HG02970 (cell line): ENCODE measurements around the gene CEP83.

Experiments
- ATAC-seq: cut with Tn5 transposase; IDR thresholded peaks from one replicate; pipeline ENCODE4 v1.9.1; 2021; ENCODE audit warnings: mild to moderate bottlenecking, moderate library complexity, moderate number of reproducible peaks; ENCODE audit not compliant: unreplicated experiment, low FRiP score

CEP83 gene

GRCh38 chr12:94273272-94273671 is 186.4 kb downstream of the CEP83 start:
- ATAC-seq, result no peak

- ATAC-seq, result no peak
Observed at GRCh38 chr12:94272280-94272679, 187.4 kb downstream of the CEP83 start.

- no peak for ATAC-seq
Observed at GRCh38 chr12:94271351-94271750, 188.3 kb downstream of the CEP83 start.

GRCh38 chr12:94269316-94269999 is 190.2 kb downstream of the CEP83 start:
- no peak for ATAC-seq

GRCh38 chr12:94267921-94268471 is 191.7 kb downstream of the CEP83 start:
- ATAC-seq, result no peak

- ATAC-seq, result no peak
Observed at GRCh38 chr12:94267537-94267872, 192.2 kb downstream of the CEP83 start.

- ATAC-seq, result no peak
Observed at GRCh38 chr12:94266796-94267536, 192.7 kb downstream of the CEP83 start.

GRCh38 chr12:94265966-94266745 is 193.5 kb downstream of the CEP83 start:
- no peak for ATAC-seq

GRCh38 chr12:94265539-94265938 is 194.1 kb downstream of the CEP83 start:
- no peak for ATAC-seq

- ATAC-seq, result no peak
Observed at GRCh38 chr12:94264736-94265485, 194.8 kb downstream of the CEP83 start.

- ATAC-seq, result no peak
Observed at GRCh38 chr12:94263905-94264561, 195.6 kb downstream of the CEP83 start.

GRCh38 chr12:94263011-94263811 is 196.5 kb downstream of the CEP83 start:
- ATAC-seq, result peak; percentile 22

GRCh38 chr12:94262228-94263010 is 197.2 kb downstream of the CEP83 start:
- peak; percentile 43 for ATAC-seq

GRCh38 chr12:94261786-94262185 is 197.9 kb downstream of the CEP83 start:
- no peak for ATAC-seq

GRCh38 chr12:94261119-94261518 is 198.5 kb downstream of the CEP83 start:
- no peak for ATAC-seq

- ATAC-seq, result no peak
Observed at GRCh38 chr12:94260717-94261116, 198.9 kb downstream of the CEP83 start.

- ATAC-seq, result no peak
Observed at GRCh38 chr12:94260017-94260416, 199.7 kb downstream of the CEP83 start.

GRCh38 chr12:94258593-94258992 is 201.1 kb downstream of the CEP83 start:
- no peak for ATAC-seq
